ENCODE results near the gene MSI2.

DNA sequence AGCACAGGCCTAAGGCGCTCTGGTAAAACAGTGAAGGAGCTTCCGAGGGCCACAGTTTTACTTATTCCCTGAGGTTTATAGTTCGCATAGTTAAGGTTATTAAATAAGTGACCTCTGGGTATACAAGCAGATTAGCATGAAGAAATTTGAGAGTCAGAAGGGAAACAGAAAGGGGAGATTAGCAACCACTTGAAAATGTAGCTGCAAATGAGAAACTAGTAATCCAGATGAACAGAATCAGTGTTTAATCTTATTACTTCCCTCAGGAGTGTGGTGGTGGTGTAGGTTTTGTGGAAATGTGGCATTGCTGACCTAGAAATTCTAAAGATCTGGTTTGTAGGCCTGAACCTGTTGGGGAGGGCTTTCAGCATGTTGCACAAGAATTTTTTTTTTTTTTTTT lies 358.4 kb downstream of the MSI2 start:
- no peak for TF ChIP-seq EZH2 (IDR thresholded peaks at IDR 0.05; ENCODE audit: insufficient read depth, poor library complexity, severe bottlenecking)
- TF ChIP-seq EZH2phosphoT487 (IDR thresholded peaks at IDR 0.05; ENCODE audit: insufficient read depth, low read depth) = no peak

Measured in GM23248 (cell line).